ENCODE measurements around the gene C18orf63.

DNA sequence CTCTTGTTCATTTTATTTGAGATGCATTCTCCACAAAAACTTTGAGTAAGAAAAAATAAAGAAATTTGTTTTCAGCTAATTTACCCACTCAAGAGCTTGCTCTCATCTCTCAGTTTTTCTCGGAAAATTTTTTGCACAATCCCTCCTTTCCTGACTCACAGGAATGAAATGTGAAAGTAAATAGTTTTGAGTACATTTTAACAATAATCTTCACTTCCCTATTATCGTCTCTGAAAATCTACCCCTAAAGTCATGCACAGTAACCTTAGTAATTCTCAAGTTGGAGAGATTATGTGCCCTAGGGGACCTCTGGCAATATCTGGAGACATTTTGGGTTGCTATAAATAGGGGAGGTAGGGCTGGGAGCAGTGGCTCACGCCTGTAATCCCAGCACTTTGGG lies 26.5 kb upstream of the C18orf63 start:
- TF ChIP-seq EZH2 (IDR thresholded peaks at IDR 0.05; ENCODE audit: borderline replicate concordance, low read depth, low read length, severe bottlenecking) (no peak), CTCF (IDR thresholded peaks at IDR 0.05; ENCODE audit: extremely low read depth in 1 of 2, insufficient read depth in 1 of 2, low read depth in 1 of 2, low read length in 2 of 2) (no peak), POLR2A (IDR thresholded peaks at IDR 0.05; ENCODE audit: low read depth, low read length) (no peak), MAX (IDR thresholded peaks at IDR 0.05; ENCODE audit: insufficient read depth, insufficient read length) (no peak), POLR2AphosphoS5 (IDR thresholded peaks at IDR 0.05; ENCODE audit: insufficient read depth, low read depth, low read length) (no peak)

Data from endothelial cell of umbilical vein (primary cell).